Head of caudate nucleus (tissue), 42 donors: Measurements from ENCODE around the gene STRADA.

Source experiments
- DNase-seq, 42 donors: peaks; one replicate each; pipeline versions ENCODE4 v3.0.0 to v3.0.0-alpha.2; 2020 to 2021; ENCODE audit warnings: mixed read lengths in 7 of 42
- intact Hi-C: fragments of 100-400 bp; cut with DNase I; formaldehyde crosslinking; loops from one replicate; pipeline ENCODE4 v1.15.0; 2022

The STRADA gene

GRCh38 chr17:63741408-63742173 is at the start of gene STRADA:
STRADA (minus strand) TSS chr17:63741799; CDS start chr17:63728369, 13,430 bp downstream.
- peak; percentile 93 to 99 (median 98) for DNase-seq
- intact Hi-C loops: loop anchor here (2.0 to 10.0 kb wide), 2 partner anchors 31 to 117 kb away; partner anchors contain the start of genes CCDC47 and MAP3K3

GRCh38 chr17:63790057-63790456 is 48.5 kb upstream of the STRADA start:
- DNase-seq: no peak
- intact Hi-C loops: no loop called here

DNA sequence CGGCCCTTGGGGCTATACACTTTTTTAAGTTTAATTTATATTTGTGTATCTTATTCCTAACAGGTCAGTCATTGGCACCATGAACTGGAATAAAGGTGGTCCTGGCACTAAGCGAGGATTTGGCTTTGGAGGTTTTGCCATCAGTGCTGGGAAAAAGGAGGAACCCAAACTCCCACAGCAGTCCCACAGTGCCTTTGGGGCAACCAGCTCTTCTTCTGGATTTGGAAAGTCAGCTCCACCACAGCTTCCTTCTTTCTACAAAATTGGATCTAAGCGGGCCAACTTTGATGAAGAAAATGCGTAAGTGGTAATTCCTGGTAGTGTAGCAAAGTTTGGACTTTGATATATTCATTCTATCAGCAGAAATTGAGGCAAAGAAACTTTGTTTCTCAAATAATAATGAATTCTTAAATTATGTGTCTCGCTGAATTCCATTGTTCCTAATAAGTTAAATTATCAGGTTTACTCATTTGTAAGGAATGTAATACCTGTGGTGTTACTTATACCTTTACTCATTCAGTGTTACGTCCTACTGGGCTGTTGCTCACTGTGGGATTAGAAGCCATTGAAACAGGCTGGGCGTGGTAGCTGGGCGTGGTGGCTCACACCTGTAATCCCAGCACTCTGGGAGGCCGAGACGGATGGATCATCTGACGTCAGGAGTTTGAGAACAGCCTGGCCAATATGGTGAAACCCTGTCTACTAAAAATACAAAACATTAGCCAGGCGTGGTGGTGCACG is 45.5 kb upstream of the STRADA start:
- intact Hi-C loops: no loop called here

GRCh38 chr17:63786117-63786516 is 44.5 kb upstream of the STRADA start:
- DNase-seq: no peak
- intact Hi-C loops: no loop called here

More for the DNA sequence above, 45.5 kb upstream of the STRADA start:
- DNase-seq: no peak

- intact Hi-C loops: no loop called here
- DNase-seq: no peak
These were observed 44.0 kb upstream of the STRADA start for GRCh38 chr17:63785556-63785955.

GRCh38 chr17:63783522-63783921 is 41.9 kb upstream of the STRADA start:
- no peak for DNase-seq
- intact Hi-C loops: no loop called here

GRCh38 chr17:63780928-63781327 is 39.3 kb upstream of the STRADA start:
- intact Hi-C loops: no loop called here
- DNase-seq: no peak

- no peak for DNase-seq
- intact Hi-C loops: no loop called here
These were observed 38.9 kb upstream of the STRADA start for GRCh38 chr17:63780507-63780906.

- DNase-seq: no peak
- intact Hi-C loops: loop anchor here (2.0 kb wide), 1 partner anchor 67 kb away; the partner anchor contains the start of gene SMARCD2
These were observed 33.8 kb upstream of the STRADA start for GRCh38 chr17:63775420-63775819.

GRCh38 chr17:63774969-63775265 is 33.3 kb upstream of the STRADA start:
- intact Hi-C loops: loop anchor here (2.0 to 5.0 kb wide), 2 partner anchors 52 to 68 kb away; partner anchors contain the start of genes FTSJ3, PSMC5 and SMARCD2
- no peak for DNase-seq

DNA sequence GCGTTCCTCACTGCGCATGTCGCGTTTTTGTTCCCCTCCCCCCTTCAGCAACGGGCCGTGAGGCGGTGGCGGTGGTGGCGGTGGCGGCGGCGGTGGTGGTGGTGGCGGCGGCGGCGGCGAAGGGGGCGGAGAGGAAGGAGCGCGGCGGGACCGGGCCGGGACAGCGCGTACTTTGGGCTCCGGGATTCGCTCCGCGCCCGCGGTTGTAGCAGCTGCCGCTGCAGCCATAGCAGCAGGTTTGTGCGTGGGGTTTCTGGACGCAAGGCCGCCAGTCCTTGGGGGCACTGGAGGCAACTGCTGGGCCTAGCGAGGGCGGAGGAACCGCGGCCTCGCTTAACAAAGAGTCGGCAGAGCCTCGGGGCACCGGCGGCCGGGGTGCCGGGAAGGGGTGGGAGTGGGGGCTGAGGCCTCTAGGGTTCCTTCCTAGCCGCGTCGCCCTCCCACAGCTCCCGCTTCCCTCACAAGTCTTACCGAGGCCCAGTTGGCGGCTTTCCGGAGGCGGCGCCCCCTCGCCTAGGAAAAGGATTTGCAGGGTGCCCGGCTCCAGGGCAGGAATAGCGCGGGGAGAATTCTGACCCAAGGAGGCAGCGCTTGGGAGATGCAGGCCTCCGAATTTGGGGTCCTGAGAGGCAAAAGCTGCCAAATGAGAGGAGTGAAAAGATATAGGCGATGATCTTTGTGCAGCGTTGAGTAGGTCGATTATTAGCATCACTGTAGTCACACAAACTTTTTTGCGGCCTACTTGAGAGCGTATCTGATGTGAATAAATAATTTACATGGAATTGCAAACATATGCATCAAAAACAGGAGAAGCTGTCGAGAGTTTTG is 32.8 kb upstream of the STRADA start, which contains the start of gene DDX42:
TSS of gene DDX42 (plus strand) at position 30 of the 828 bp plus-strand sequence. CDS start 12,880 bp downstream, outside the sequence.
- DNase-seq: peak in 41 of 42 donors; percentile 22 to 96 (median 88)
- intact Hi-C loops: loop anchor here (2.0 to 5.0 kb wide), 2 partner anchors 53 to 68 kb away; partner anchors contain the start of genes FTSJ3, PSMC5 and SMARCD2

GRCh38 chr17:63773272-63774140 is 31.9 kb upstream of the STRADA start, which contains the start of gene CCDC47:
CCDC47 (minus strand) TSS chr17:63773597; CDS start chr17:63766175, 7,422 bp downstream.
- DNase-seq: peak; percentile 97 to 100 (median 99)
- intact Hi-C loops: loop anchor here (2.0 to 5.0 kb wide), 3 partner anchors 33 to 69 kb away; partner anchors contain the start of genes FTSJ3, PSMC5, SMARCD2 and STRADA

DNA sequence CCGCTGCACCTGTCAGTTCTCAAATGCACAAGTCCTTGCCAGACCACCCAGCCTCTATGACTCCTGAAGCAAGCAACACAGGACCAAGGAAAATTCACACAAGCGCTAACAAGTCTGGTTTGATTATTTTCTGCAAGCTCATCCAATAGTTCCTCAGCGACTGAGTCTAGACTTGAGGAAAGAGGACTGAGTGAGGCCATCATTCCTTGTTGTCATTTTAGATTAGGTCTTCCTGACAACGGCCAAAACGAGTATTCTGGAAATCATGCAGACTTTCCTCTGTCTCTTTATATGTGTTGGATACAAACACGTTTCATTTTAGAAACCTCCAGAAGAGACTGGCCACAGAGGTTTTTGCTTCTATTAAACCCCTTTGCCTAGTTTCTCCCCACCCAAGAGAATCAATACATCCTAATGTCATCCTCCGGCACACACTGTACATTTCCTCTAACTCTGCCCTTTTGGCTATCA is 31.2 kb upstream of the STRADA start:
- peak in 2 of 42 donors; percentile 2 to 3 for DNase-seq
- intact Hi-C loops: loop anchor here (2.0 to 5.0 kb wide), 2 partner anchors 32 to 54 kb away; partner anchors contain the start of genes FTSJ3, PSMC5 and STRADA

GRCh38 chr17:63768433-63768832 is 26.8 kb upstream of the STRADA start:
- intact Hi-C loops: no loop called here

GRCh38 chr17:63766754-63767153 is 25.2 kb upstream of the STRADA start:
- intact Hi-C loops: no loop called here
- DNase-seq: no peak

More at GRCh38 chr17:63768433-63768832, 26.8 kb upstream of the STRADA start:
- no peak for DNase-seq

GRCh38 chr17:63764716-63765115 is 23.1 kb upstream of the STRADA start:
- intact Hi-C loops: no loop called here
- DNase-seq: no peak

DNA sequence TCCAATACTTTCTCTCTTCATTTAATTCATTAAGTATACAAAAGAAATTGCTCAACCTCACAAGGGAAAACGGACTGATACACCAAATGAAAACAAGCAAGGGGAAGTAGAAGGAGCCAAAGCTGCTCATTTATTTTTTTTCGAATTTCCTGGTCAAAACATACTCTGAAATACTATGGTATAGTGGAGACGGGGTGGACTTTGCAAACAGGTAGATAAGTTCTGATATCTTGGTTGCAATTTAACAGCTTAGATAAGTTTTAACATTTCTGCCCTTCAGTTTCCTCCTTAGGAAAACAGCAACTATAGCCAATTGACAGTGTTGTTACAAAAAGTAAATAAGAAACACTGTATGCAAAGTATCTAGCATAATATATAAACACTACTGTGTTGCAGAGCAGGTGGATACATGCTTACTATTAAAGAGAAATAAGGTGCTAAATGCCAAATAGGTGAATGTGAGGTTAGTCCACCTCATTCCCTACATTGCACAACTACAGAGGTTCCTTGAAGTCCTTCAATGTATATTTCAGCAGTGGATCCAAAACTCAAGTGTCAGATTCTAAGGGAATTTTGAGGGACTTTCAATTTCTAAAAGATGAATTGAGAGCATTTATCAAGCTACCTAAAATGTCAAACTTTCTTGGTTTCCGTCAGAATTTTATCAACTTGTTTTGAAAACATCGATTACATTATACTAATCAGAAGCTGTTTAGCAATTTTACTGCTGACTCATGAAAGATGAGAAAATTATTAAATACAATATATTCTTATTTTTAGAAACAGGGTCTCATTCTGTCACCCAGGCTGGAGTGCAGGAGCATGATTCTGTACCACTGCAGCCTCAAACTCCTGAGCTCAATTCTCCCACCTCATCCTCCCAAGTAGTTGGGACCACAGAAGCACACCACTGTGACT is 20.8 kb upstream of the STRADA start:
- DNase-seq: no peak
- intact Hi-C loops: no loop called here
